Stimulated activated CD4-positive, alpha-beta T cell treated with anti-CD3 and anti-CD28 coated beads, Interleukin-1b, Interleukin-23, amount 100 ng/mL, for 48 hours (primary cell): Measurements from ENCODE around the gene MBOAT7.

Source experiments
- DNase-seq: peaks from one replicate; pipeline ENCODE4 v3.0.0-alpha.2; 2020

Gene MBOAT7

DNA sequence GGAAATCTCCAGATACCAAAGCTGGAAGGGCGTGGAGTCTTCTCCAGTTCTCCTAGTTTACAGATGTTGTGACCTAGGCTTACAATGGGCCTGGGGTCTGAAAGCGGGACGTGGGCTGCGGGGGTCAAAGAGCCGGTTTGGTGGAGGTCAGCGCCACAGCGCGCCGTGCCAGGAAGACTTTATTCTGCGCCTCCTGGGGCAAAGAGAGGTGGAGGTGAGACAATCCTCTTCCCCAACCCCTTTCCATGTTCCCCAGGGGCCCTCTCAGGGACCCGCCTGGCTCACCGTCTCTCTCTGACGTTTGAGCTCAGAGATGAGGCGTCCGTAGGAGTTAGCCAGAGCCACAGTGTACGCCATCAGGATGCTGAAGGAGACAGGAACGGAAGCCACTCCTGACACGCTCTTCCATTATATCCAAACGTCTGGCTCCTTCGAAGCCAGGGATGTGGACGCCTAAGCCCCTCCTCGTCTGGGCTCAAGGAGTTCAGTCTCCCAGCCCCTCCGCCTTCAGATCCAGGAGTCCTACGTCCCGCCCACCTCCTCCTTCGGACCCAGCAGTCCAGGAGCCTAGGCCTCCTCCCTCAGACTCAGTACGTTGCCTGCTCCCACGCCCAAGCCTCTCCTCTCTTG is 29.1 kb downstream of the MBOAT7 start:
- no peak for DNase-seq

DNA sequence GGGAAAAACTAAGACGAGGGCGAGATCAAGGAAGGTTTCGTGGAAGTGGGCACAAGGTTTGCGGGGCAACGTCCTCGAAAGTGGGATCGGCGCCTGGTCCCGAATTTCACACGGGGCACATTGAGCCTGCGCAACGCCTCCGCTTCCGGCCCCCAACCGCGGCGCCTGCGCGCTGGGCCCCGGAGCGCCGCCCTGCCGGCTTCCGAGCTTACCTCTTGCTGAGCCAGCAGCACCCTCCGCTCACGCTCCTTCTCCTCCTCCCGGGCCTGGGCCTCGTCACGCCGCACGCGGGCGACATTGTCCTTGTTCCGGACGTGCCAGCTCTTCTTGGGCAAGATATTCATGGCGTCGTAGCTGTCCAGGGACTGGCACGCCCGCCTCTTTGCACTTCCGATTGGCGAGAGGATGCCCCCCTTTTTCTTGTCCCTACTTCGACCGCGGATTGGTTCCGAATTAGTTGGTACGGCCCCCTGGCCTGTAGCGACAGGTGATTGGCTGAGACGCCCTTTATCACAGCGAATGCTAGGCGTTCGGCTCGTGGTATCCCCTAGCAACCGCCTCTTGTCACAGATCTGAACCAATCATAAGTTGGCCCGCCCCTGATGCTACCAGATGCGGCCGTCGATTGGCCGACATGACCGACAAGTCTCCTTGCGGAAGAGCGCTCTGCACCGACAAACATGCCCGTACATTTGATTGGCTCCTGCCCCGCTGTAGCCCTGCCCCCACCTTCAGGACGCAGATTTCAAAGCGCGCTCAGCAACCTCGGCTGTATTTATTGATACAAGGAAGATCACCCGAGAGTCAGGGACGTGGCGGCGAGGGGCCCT is 29.8 kb downstream of the MBOAT7 start, which contains the start of gene LENG1:
LENG1 (minus strand) TSS at position 370 of the 830 bp plus-strand sequence; CDS start at position 344, 26 bp downstream.
- peak; percentile 100 for DNase-seq

DNA sequence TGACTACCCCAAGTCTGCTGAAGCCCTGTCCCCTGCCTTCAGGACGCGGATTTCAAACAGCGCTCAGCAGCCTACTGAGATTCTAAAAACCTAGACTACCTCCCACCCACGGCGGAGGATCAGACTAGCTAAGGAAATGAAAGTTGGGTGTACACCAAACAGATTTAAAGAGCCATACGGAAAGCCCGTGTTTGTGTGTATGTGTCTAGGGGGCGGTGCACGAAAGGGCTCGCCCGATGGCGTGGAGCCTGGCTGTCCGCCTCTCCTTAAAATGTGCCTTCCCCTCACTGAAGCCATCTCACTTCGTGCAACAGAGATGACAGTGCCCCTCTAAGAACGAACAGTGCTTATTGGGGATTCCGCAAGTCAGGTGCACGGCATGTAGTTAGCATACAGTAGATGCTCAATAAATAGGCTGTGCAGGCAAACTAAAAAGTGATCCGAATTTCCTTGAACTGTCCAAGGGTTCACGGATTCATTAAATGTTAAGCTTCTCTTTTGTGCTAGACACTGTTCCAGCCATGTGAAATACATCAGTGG is 30.5 kb downstream of the MBOAT7 start:
- DNase-seq = peak; percentile 37

DNA sequence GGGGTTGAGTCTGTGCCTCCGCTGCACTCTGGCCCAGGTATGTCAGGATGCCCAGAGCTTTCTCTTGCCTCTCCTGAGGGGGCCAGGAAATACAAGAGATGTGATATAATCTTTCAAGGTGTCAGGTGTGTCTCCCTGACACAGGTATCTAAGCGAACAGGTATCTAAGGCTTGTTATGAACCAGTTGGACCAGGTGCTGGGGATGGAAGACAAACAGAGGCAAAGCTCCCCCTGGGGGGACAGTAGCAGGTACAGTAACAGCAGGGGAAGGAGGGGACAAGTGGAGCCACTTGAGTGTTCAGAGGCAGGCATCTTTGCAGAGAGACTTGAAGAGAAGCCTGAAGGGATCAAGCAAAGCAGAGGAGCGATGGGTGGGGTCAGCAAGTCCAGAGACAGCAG is 32.4 kb downstream of the MBOAT7 start:
- DNase-seq = no peak

GRCh38 chr19:54156490-54156889 is 32.9 kb downstream of the MBOAT7 start:
- no peak for DNase-seq

GRCh38 chr19:54155694-54156093 is 33.7 kb downstream of the MBOAT7 start:
- no peak for DNase-seq

DNA sequence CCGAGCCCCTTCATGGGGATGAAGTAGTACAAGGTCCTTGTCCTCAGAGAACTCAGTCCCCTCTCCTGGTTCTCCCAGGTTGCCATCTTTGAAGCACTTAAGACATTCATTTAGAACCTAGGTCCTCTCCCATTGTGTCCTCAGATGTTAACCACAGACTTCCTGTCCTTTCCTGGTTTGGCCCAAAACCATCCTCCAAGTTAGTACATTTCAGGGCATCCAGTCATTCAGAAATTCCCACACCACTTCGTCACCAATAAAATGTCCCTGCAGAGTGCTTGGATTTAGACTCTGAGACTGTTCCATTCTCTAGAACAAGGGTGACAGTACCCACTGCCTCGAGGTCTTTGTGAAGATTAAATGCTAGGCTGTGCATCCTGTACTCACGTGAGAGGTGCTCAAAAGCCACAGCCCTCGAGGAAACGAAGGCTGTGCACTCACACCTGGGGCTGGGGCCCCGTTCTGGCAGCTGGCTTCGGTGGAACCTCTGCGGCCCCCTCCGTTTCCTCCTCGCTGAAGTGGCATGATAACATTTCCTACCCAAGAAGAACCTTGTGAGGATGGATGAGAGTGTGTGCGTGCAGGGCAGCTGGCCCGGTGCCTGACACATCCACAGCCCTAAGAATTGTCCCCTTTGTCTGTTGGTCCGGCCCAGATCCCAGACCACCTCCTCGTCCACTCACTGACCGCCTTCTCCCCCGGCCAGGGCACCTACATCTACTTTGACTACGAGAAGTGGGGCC is 34.6 kb downstream of the MBOAT7 start:
- peak; percentile 42 for DNase-seq

GRCh38 chr19:54153731-54154326 is 35.6 kb downstream of the MBOAT7 start:
- DNase-seq = no peak

DNA sequence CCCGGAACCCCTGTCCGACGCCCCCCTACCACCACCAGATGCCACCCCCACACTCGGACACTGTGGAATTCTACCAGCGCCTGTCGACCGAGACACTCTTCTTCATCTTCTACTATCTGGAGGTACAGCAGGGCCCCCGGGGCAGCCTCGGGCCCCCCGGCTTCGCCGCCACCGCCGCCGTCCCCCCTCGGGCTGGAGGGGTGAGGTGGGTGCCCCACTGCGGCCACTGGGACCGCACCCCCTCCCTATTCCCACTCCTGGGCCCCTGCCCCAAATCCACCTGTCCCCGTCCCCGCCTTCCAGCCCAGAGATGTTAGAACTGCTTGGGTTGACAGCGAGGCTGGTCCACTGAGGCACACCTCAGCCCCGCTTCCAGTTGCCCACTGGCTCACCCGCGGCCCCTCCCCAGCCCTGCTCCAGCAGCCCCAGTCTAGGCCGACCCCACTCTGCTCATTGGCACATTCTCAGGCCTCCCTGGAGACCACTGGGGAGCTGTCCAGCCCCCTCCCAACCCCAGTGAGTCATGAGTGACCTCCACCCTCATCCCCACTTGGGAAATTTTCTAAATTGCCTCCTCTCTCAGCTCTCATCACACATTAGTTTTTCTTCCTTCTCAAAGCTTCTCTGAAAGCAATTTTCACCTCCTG is 36.4 kb downstream of the MBOAT7 start:
- DNase-seq = no peak

DNA sequence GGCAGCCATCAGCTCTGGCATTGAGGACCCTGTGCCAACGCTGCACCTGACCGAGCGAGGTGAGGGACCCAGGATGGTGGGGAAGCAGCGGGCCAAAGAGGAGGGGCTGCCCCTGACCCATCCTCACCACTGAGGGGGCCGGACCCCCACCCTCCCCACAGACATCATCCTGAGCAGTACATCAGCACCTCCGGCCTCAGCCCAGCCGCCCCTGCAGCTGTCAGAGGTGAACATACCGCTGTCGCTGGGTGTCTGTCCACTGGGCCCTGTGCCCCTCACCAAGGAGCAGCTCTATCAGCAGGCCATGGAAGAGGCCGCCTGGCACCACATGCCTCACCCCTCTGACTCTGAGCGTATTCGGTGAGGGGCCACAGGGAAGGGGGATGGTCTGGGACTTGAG is 37.1 kb downstream of the MBOAT7 start:
- no peak for DNase-seq

DNA sequence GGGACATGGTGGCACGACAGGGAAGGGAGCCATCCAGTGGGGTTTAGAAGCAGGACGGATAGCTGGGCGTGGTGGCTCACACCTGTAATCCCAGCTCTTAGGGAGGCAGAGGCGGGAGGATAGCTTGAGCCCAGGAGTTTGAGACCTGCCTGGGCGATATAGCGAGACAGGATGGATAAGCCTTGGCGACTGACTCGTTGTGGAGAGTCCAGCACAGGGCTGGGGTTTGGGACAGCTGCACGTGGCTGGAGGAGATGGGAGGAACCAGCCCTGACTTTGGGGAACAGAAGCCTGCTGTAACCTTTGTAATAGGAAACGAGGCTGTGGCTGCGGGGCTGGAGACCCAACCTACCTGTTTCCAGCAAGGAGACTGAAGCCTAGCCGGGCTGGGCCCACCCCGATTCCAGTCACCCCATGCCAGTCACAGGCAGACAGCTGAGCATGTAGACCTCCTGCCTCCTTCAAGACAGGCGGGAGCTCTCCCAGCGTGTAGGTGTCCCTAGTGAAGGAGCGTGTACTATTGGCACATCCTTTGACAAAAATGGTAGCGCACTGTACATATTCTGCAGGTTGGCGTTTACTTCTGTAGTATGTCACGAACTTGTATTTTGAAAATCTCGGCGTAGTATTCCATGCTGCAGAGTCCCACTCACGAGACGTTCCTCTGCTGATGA is 37.9 kb downstream of the MBOAT7 start:
- no peak for DNase-seq

GRCh38 chr19:54149021-54149812 is 40.2 kb downstream of the MBOAT7 start:
- no peak for DNase-seq

DNA sequence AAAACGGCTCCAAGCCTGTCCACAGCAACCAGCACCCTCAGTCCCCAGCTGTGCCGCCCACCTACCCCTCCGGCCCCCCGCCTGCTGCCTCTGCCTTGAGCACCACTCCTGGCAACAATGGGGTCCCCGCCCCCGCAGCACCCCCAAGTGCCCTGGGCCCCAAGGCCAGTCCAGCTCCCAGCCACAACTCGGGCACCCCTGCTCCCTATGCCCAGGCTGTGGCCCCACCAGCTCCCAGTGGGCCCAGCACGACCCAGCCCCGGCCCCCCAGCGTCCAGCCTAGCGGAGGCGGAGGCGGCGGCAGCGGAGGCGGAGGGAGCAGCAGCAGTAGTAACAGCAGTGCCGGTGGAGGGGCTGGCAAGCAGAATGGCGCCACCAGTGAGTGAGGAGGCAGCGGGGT is 41.2 kb downstream of the MBOAT7 start:
- no peak for DNase-seq

DNA sequence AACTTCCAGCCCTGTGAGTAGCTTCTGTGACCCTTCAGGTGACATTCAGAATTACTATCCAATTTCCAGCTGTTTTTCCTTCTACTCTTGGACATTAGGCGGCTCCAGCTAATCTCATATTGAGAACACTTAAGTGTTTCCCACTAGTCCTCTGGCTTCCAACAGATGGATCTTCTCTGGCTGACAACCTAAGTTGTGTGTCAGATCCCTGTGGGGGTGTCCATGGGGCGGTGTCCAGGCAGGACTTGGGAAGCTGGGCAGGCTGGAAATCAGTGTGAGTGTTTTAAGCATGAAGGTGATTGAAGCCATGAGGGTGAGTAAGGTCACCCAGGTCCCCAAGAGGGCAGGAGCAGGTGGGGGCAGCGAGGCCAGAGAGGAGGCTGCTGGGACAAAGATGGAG is 41.7 kb downstream of the MBOAT7 start:
- DNase-seq = no peak

- no peak for DNase-seq
These were observed 43.7 kb downstream of the MBOAT7 start for GRCh38 chr19:54145541-54146158.

DNA sequence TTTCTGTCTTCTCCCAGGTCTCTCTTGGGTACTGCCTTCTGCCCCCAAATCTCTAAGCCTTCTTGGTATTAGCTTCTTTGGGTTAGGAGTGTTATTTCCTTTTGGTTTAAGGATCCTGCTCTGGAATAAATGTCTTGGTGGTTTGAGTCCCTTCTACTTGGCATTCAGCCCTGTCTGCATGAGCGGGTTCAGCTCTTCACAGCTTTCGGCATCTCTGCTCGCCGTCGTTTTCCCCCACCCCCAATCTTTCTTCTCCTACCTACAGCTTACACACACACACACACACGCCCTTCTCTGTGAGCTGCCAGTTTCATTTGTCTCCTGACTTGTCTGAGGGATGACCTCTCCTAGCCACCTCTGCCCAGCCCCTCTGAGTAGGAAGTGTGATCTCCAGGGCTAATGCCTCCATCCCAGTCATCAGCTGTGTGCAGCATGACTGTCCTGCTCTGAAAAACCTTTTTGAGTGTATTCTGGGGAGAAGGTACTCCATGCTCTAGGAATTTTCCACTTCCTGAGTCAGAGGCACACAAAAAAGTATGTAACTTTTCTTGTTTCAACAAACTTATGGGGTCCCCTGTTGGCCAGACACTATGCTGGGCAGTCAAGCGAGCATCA is 47.1 kb downstream of the MBOAT7 start:
- DNase-seq = no peak

GRCh38 chr19:54141356-54141755 is 48.0 kb downstream of the MBOAT7 start:
- no peak for DNase-seq

DNA sequence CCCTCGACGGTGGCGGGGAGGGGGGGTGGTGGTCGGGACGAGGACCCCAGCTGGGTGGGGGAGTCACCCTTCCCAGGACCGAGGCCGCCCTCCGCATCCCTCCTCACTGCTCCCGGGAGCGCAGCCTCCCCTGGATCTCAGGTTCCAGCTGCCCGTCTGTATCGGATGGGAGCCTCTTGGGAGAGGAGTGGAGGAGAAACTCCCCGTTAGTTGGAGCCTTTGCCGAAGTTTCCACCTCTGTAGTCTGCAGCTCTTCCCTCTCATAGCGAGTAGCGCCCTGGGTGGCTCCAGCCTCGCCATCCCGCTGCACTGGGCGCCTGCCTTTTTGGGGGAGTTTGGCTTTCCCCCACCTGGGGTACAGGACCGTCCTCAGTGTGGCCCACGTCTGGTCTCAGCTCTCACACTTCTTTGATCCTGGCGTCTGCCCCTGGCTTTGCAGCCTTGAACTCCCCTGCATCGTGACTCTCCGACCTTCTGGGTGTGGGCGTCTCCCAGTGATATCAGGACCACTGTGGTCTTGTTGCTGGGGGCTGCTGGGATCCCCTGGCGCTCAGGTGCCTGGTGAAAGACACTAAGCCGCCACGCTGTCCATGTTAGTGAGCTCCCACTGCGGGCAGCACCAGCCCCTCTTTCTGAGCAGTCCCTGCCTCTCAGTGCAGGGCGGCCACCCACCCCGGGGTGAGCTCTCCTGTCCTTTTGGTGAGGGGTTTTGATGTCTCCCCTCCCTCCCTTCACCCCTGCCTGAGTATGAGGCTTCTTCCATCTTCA is 50.7 kb downstream of the MBOAT7 start:
- DNase-seq = peak; percentile 35
